ENCODE results near the gene TXNL4B. TPM values are rescaled to one million over a fixed set of nuclear protein-coding genes. Genes with fewer than 3 reads are reported as not detected.

TXNL4B gene
- polyA plus RNA-seq, 3 donors, result 6.4 to 10.9 (median 7.0) TPM

- intact Hi-C loops (cut with micrococcal nuclease), result loop anchor here (10.0 kb wide), 3 partner anchors 112 to 342 kb away; no protein-coding TSS in a partner anchor
- no peaks in the 10 kb centered on the region for H3K9me3 ChIP-seq (replicated peaks in 1 of 2; ENCODE audit: control insufficient read depth in 1 of 2, insufficient read depth in 1 of 2, low read length in 2 of 2)
- no peak overlapping the region for H3K4me3 Mint-ChIP-seq
- H2AFZ ChIP-seq (ENCODE audit: insufficient read depth, low read depth, low read length, poor library complexity, severe bottlenecking), result no peak overlapping the region
- no peak overlapping the region for H3K4me3 ChIP-seq (replicated peaks in 1 of 3; ENCODE audit: low read depth in 2 of 3, low read length in 3 of 3)
- H3K4me1 Mint-ChIP-seq, result peaks cover 31% of the 10 kb centered on the region
- H3K4me1 ChIP-seq (ENCODE audit: control insufficient read depth in 1 of 2, insufficient read depth in 2 of 2, low read length in 2 of 2), result peaks cover 17 to 23% of the 10 kb centered on the region in 2 donors
- no peaks in the 10 kb centered on the region for H3K79me2 ChIP-seq (ENCODE audit: insufficient read depth, low read length)
- 100% methylated on average over 1 of the region's 2 CpGs for WGBS (ENCODE audit: insufficient coverage)
- H3K9ac ChIP-seq (ENCODE audit: insufficient read depth, low read length, poor library complexity, severe bottlenecking), result no peak overlapping the region
- no peaks in the 10 kb centered on the region for H3K36me3 ChIP-seq (replicated peaks in 1 of 2; ENCODE audit: control insufficient read depth in 1 of 2, insufficient read depth in 2 of 2, low read length in 2 of 2)
- no peak overlapping the region for H3K27ac ChIP-seq (ENCODE audit: low read depth in 1 of 2, low read length in 2 of 2)
- H4K20me1 ChIP-seq (ENCODE audit: insufficient read depth, low read length), result no peaks in the 10 kb centered on the region
- peaks cover 0 to 2% (median 0%) of the 10 kb centered on the region in 7 donors for H3K9me3 Mint-ChIP-seq
- peaks cover 0 to 2% (median 0%) of the 10 kb centered on the region in 3 donors for H3K27me3 Mint-ChIP-seq (ENCODE audit: low read depth in 3 of 3)
- no peak for DNase-seq
- no peaks in the 10 kb centered on the region for H3K27me3 ChIP-seq (ENCODE audit: control insufficient read depth in 2 of 2, insufficient read depth in 2 of 2, low read length in 2 of 2)
- H3K4me2 ChIP-seq (replicated peaks; ENCODE audit: extremely low read depth, low read length, poor library complexity, severe bottlenecking), result no peak overlapping the region
- H3K36me3 Mint-ChIP-seq, result peaks cover 3 to 10% of the 10 kb centered on the region in 2 donors
- H3K27ac Mint-ChIP-seq, result peak overlapping the region in 1 of 7 donors; percentile 10
- TF ChIP-seq CTCF (IDR thresholded peaks at IDR 0.05), result no peak
Observed at GRCh38 chr16:72122308-72122707, 28.9 kb upstream of the TXNL4B start.

GRCh38 chr16:72120026-72120425, 26.6 kb upstream of the TXNL4B start:
- Mint-ChIP-seq H3K36me3 (peaks cover 9 to 10% of the 10 kb centered on the region in 2 donors), H3K27ac (peak overlapping the region in 2 of 7 donors; percentile 13 to 37)
- H3K36me3 ChIP-seq (replicated peaks in 1 of 2; ENCODE audit: control insufficient read depth in 1 of 2, insufficient read depth in 2 of 2, low read length in 2 of 2), result no peaks in the 10 kb centered on the region

More at GRCh38 chr16:72120026-72120425, 26.6 kb upstream of the TXNL4B start:
- no peak overlapping the region for H3K27ac ChIP-seq (ENCODE audit: low read depth in 1 of 2, low read length in 2 of 2)
- DNase-seq, result no peak
- H3K9me3 Mint-ChIP-seq, result peaks cover 0 to 5% (median 0%) of the 10 kb centered on the region in 7 donors
- no peak overlapping the region for H2AFZ ChIP-seq (ENCODE audit: insufficient read depth, low read depth, low read length, poor library complexity, severe bottlenecking)
- 97% methylated on average over 4 of the region's 5 CpGs for WGBS (ENCODE audit: insufficient coverage)
- TF ChIP-seq CTCF (IDR thresholded peaks at IDR 0.05), result no peak
- H3K27me3 Mint-ChIP-seq (ENCODE audit: low read depth in 3 of 3), result no peaks in the 10 kb centered on the region
- peaks cover 14% of the 10 kb centered on the region for H3K4me1 Mint-ChIP-seq
- H3K4me3 Mint-ChIP-seq, result no peak overlapping the region
- no peaks in the 10 kb centered on the region for H4K20me1 ChIP-seq (ENCODE audit: insufficient read depth, low read length)
- H3K9me3 ChIP-seq (replicated peaks in 1 of 2; ENCODE audit: control insufficient read depth in 1 of 2, insufficient read depth in 1 of 2, low read length in 2 of 2), result no peaks in the 10 kb centered on the region
- no peak overlapping the region for H3K9ac ChIP-seq (ENCODE audit: insufficient read depth, low read length, poor library complexity, severe bottlenecking)
- H3K4me1 ChIP-seq (ENCODE audit: control insufficient read depth in 1 of 2, insufficient read depth in 2 of 2, low read length in 2 of 2), result peaks cover 1 to 7% of the 10 kb centered on the region in 2 donors
- no peaks in the 10 kb centered on the region for H3K27me3 ChIP-seq (ENCODE audit: control insufficient read depth in 2 of 2, insufficient read depth in 2 of 2, low read length in 2 of 2)
- intact Hi-C loops (cut with micrococcal nuclease), result loop anchor here (10.0 kb wide), 3 partner anchors 115 to 345 kb away; no protein-coding TSS in a partner anchor
- no peak overlapping the region for H3K4me3 ChIP-seq (replicated peaks in 1 of 3; ENCODE audit: low read depth in 2 of 3, low read length in 3 of 3)
- H3K4me2 ChIP-seq (replicated peaks; ENCODE audit: extremely low read depth, low read length, poor library complexity, severe bottlenecking), result no peak overlapping the region
- no peaks in the 10 kb centered on the region for H3K79me2 ChIP-seq (ENCODE audit: insufficient read depth, low read length)

All from CD14-positive monocyte (primary cell).